Endothelial cell of umbilical vein (primary cell): Measurements from ENCODE around the gene SELENOT. TPM values are rescaled to one million over a fixed set of nuclear protein-coding genes. Genes with fewer than 3 reads are reported as not detected.

Experiments used
- BruUV-seq: library from RNA; stranded (reverse); fragments of 400-500 nt; replicated peaks from 2 replicates; lab custom pipeline; 2021; lab: Mats Ljungman, UMichigan
- CTCF ChIA-PET: fragments of 300-600, 350-600 bp; sonication (Branson Sonifier 250); formaldehyde crosslinking; loops from one replicate; lab custom pipeline; 2021; ENCODE audit warnings: antibody characterized with exemption, inconsistent platforms; lab: Charles Lee
- POLR2A ChIA-PET: fragments of 300-600, 350-600 bp; sonication (Branson Sonifier 250); formaldehyde crosslinking; loops from one replicate; lab custom pipeline; 2021; ENCODE audit warnings: antibody characterized with exemption, inconsistent platforms; lab: Charles Lee
- DNase-seq: peaks from one replicate; pipeline ENCODE4 v3.0.0-alpha.2; 2011; ENCODE audit warnings: low read depth, low spot score
- FAIRE-seq: peaks from 2 replicates; lab custom pipeline; 2011; peaks lifted over from hg19 to GRCh38; lab: Jason Lieb, UNC
- H2AFZ ChIP-seq: 2 replicates; pipeline ENCODE4 v1.6.0; 2012; ENCODE audit warnings: low read depth, low read length, control low read depth, inconsistent platforms
- H3K27ac ChIP-seq: 2 replicates; pipeline ENCODE4 v1.5.1; 2011; ENCODE audit warnings: low read depth, mild to moderate bottlenecking, control low read depth, low read length, moderate library complexity; ENCODE audit not compliant: insufficient read depth
- H3K27me3 ChIP-seq, 2 experiments: 2 replicates each; pipeline versions ENCODE4 v1.6.0 to v1.6.1; 2011; ENCODE audit warnings: low read length in 2 of 2, mixed read lengths in 1 of 2; ENCODE audit not compliant: control insufficient read depth in 2 of 2, insufficient read depth in 2 of 2
- H3K36me3 ChIP-seq, 2 experiments: 2 replicates in 1 of 2; 3 replicates in 1 of 2; pipeline ENCODE4 v1.5.1; 2011; ENCODE audit warnings: low read length in 2 of 2, mild to moderate bottlenecking in 1 of 2, moderate library complexity in 1 of 2; ENCODE audit not compliant: control insufficient read depth in 2 of 2, insufficient read depth in 2 of 2; ENCODE audit errors: extremely low read depth in 1 of 2
- H3K4me1 ChIP-seq: 3 replicates; pipeline ENCODE4 v1.5.1; 2011; ENCODE audit warnings: mild to moderate bottlenecking, low read length; ENCODE audit not compliant: control insufficient read depth, insufficient read depth; ENCODE audit errors: extremely low read depth
- H3K4me2 ChIP-seq: 2 replicates; pipeline ENCODE4 v1.6.1; 2011; ENCODE audit warnings: low read length, control low read depth, mixed read lengths; ENCODE audit not compliant: insufficient read depth
- H3K4me3 ChIP-seq, 3 experiments: fragments of 200-600 bp in 1 of 3; sonication (generic), shearing (Covaris generic) in 1 of 3; replicated peaks in 1 of 3; 2 replicates each; pipeline ENCODE4 v1.5.1; 2011 to 2016; ENCODE audit warnings: control low read depth in 3 of 3, low read length in 3 of 3, mild to moderate bottlenecking in 2 of 3, inconsistent platforms in 1 of 3, low read depth in 1 of 3, moderate library complexity in 1 of 3; ENCODE audit not compliant: insufficient read depth in 1 of 3
- H3K79me2 ChIP-seq: 2 replicates; pipeline ENCODE4 v1.6.0; 2012; ENCODE audit warnings: low read length, inconsistent platforms; ENCODE audit not compliant: control insufficient read depth, insufficient read depth
- H3K9ac ChIP-seq: replicated peaks from 2 replicates; pipeline ENCODE3; 2011; ENCODE audit warnings: low read length, control low read depth; ENCODE audit not compliant: insufficient read depth; ENCODE audit errors: extremely low read depth
- H3K9me1 ChIP-seq: replicated peaks from 3 replicates; pipeline ENCODE4 v1.6.0; 2011; ENCODE audit warnings: mild to moderate bottlenecking, low read length; ENCODE audit not compliant: control insufficient read depth, insufficient read depth; ENCODE audit errors: extremely low read depth
- H3K9me3 ChIP-seq: replicated peaks from 2 replicates; pipeline ENCODE4 v1.5.1; 2012; ENCODE audit warnings: low read length, inconsistent platforms; ENCODE audit not compliant: control insufficient read depth, insufficient read depth
- H4K20me1 ChIP-seq: replicated peaks from 2 replicates; pipeline ENCODE3; 2011; ENCODE audit warnings: mild to moderate bottlenecking, low read length; ENCODE audit not compliant: control insufficient read depth, insufficient read depth; ENCODE audit errors: extremely low read depth
- EZH2 ChIP-seq: IDR thresholded peaks from 2 replicates; pipeline ENCODE4 v1.6.1; 2012; ENCODE audit warnings: borderline replicate concordance, low read depth, mild to moderate bottlenecking, moderate library complexity, low read length, inconsistent platforms; ENCODE audit not compliant: severe bottlenecking
- FOS ChIP-seq: IDR thresholded peaks from 2 replicates; pipeline ENCODE4 v1.6.1; 2011; ENCODE audit warnings: mild to moderate bottlenecking, low read length, moderate library complexity, borderline replicate concordance; ENCODE audit not compliant: insufficient read depth
- GATA2 ChIP-seq: IDR thresholded peaks from 2 replicates; pipeline ENCODE4 v1.7.0; 2011; ENCODE audit warnings: low read depth, mild to moderate bottlenecking, moderate library complexity, mixed read lengths, low read length; ENCODE audit not compliant: insufficient read length, insufficient read depth
- MYC ChIP-seq: IDR thresholded peaks from one replicate; pipeline ENCODE4 v1.6.1; 2011; ENCODE audit warnings: mild to moderate bottlenecking, low read depth, low read length
- POLR2A ChIP-seq: IDR thresholded peaks from 2 replicates; pipeline ENCODE4 v1.6.1; 2012; ENCODE audit warnings: low read depth, mild to moderate bottlenecking, control low read depth, low read length
- dilution Hi-C: fragments of 300-500 bp; cut with MboI; formaldehyde crosslinking; loops from one replicate; pipeline ENCODE4 v1.15.0; 2019; ENCODE audit warnings: low sequenced_read_pairs; ENCODE audit not compliant: extremely low pct_ligation_motif_present
- intact Hi-C: fragments of 100-400 bp; cut with micrococcal nuclease; formaldehyde crosslinking; loops from one replicate; pipeline ENCODE4 v1.10.0; 2022
- polyA plus RNA-seq, 4 experiments: library from polyadenylated mRNA; depleted of rRNA in 3 of 4; stranded (reverse) in 3 of 4; unstranded in 1 of 4; fragments of >200 nt; gene quantifications; 2 replicates each; pipeline versions ENCODE4 v1.2.1 to v1.2.3, GENCODE V29; 2011 to 2012; ENCODE audit warnings: missing spikeins in 1 of 4
- total RNA-seq: library from RNA; stranded (reverse); gene quantifications from 2 replicates; pipeline ENCODE4 v1.2.3, GENCODE V29; 2021
- TF ChIP-seq, protein P1 (sequence below), 2 donors: IDR thresholded peaks; 1 replicate in 1 of 2; 2 replicates in 1 of 2; pipeline ENCODE4 v1.5.1; 2011; ENCODE audit warnings: low read length in 2 of 2, mild to moderate bottlenecking in 2 of 2, moderate library complexity in 2 of 2, control low read depth in 1 of 2, inconsistent platforms in 1 of 2, low read depth in 1 of 2; ENCODE audit not compliant: insufficient read depth in 1 of 2; ENCODE audit errors: extremely low read depth in 1 of 2
- TF ChIP-seq, protein P2 (sequence below): IDR thresholded peaks from 2 replicates; pipeline ENCODE4 v1.6.1; 2011; ENCODE audit not compliant: insufficient read depth, insufficient read length

The SELENOT gene
- total and polyA plus RNA-seq, 2 donors (not counting 3 experiments of a cell fraction or from before 2014, with no cell fraction given) = 103 to 299 TPM

DNA sequence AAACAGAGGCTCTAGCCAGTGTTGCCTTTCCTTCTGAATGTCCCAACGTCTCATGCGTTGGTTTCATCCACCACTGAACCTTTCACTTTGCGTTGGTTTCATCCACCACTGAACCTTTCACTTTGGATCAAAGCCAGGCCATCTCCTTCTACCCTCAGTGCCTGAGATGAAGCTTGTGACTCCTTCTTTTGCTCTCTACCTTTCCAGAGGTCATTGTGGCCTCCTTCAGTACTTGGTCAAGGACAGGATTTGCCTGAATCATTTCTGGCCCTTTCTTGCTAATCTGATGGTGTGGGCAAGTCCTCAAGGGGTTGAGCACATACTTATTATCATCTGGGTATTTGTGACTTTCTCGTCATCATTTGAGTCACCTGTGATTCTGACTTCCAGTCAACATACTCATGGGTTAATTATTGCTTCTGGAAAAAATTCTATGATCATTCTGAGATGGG is 50.0 kb downstream of the SELENOT start:
- Histone ChIP-seq H3K4me1 (no peaks in the 10 kb centered on the region), H3K27me3 (peaks cover 7 to 9% of the 10 kb centered on the region in 2 experiments), H3K4me3 (no peak overlapping the region), H4K20me1 (no peaks in the 10 kb centered on the region), H3K9me3 (no peaks in the 10 kb centered on the region), H3K36me3 (no peaks in the 10 kb centered on the region), H3K27ac (no peak overlapping the region), H2AFZ (no peak overlapping the region), H3K9ac (no peak overlapping the region), H3K79me2 (no peaks in the 10 kb centered on the region), H3K9me1 (no peaks in the 10 kb centered on the region), H3K4me2 (no peak overlapping the region)
- BruUV-seq = no TSS peak
- CTCF ChIA-PET = no interaction called here
- DNase-seq = no peak
- intact Hi-C loops = no loop called here
- FAIRE-seq = no peak
- POLR2A ChIA-PET = no interaction called here
- dilution Hi-C loops = no loop called here
- no peak for TF ChIP-seq EZH2
- TF ChIP-seq, protein P1, sequence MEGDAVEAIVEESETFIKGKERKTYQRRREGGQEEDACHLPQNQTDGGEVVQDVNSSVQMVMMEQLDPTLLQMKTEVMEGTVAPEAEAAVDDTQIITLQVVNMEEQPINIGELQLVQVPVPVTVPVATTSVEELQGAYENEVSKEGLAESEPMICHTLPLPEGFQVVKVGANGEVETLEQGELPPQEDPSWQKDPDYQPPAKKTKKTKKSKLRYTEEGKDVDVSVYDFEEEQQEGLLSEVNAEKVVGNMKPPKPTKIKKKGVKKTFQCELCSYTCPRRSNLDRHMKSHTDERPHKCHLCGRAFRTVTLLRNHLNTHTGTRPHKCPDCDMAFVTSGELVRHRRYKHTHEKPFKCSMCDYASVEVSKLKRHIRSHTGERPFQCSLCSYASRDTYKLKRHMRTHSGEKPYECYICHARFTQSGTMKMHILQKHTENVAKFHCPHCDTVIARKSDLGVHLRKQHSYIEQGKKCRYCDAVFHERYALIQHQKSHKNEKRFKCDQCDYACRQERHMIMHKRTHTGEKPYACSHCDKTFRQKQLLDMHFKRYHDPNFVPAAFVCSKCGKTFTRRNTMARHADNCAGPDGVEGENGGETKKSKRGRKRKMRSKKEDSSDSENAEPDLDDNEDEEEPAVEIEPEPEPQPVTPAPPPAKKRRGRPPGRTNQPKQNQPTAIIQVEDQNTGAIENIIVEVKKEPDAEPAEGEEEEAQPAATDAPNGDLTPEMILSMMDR (IDR thresholded peaks at IDR 0.05; ENCODE audit: extremely low read depth in 1 of 2, insufficient read depth in 1 of 2, low read depth in 1 of 2, low read length in 2 of 2) = no peak
- no peak for TF ChIP-seq POLR2A

DNA sequence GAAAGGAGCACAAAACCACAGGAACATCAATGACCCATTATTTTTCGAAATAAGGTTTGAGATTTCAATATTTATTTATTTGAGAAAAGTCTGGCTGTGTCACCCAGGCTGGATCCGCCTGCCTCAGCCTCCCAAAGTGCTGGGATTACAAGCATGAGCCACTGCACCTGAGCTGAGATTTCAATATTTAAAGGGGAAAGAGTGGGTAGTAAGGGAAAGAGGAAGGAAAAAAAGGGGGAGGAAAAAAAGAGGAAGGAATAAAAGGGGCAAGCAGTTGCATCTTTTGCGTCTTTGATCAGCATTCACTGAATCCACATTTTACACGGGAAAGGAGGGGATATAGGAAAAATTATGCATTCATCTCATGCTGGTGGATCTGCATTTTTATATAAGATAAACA is 53.2 kb downstream of the SELENOT start:
- H3K4me3 ChIP-seq = no peak overlapping the region
- no peak overlapping the region for H2AFZ ChIP-seq
- BruUV-seq = no TSS peak
- H3K9ac ChIP-seq = no peak overlapping the region
- no peaks in the 10 kb centered on the region for H3K79me2 ChIP-seq
- ChIA-PET CTCF (interaction anchor here (1.0 kb wide), 1 partner anchor 12 kb away, joined by 3 read pairs; no protein-coding TSS in a partner anchor), POLR2A (no interaction called here)
- FAIRE-seq = no peak
- H3K36me3 ChIP-seq = no peaks in the 10 kb centered on the region
- H3K27ac ChIP-seq = no peak overlapping the region
- no peaks in the 10 kb centered on the region for H4K20me1 ChIP-seq
- no peaks in the 10 kb centered on the region for H3K9me3 ChIP-seq
- TF ChIP-seq FOS (no peak), MYC (no peak), GATA2 (no peak), EZH2 (no peak)
- TF ChIP-seq, protein P2, sequence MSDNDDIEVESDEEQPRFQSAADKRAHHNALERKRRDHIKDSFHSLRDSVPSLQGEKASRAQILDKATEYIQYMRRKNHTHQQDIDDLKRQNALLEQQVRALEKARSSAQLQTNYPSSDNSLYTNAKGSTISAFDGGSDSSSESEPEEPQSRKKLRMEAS = no peak
- TF ChIP-seq, protein P1 (IDR thresholded peaks at IDR 0.05; ENCODE audit: extremely low read depth in 1 of 2, insufficient read depth in 1 of 2, low read depth in 1 of 2, low read length in 2 of 2) = no peak
- no peaks in the 10 kb centered on the region for H3K4me1 ChIP-seq
- H3K9me1 ChIP-seq = no peaks in the 10 kb centered on the region
- dilution Hi-C loops (no loop called here), intact Hi-C loops (no loop called here)
- peaks cover 4 to 11% of the 10 kb centered on the region in 2 experiments for H3K27me3 ChIP-seq
- no peak for DNase-seq
- H3K4me2 ChIP-seq = no peak overlapping the region
